Smooth muscle cell of the brain vasculature (primary cell): ENCODE measurements around the gene SPIRE2.
"Not testable (repeated sequence)": the region's sequence is repeated elsewhere in the genome, so short reads cannot be mapped to it uniquely, and the experiment has no call there.

Experiments
- DNase-seq: peaks from one replicate; pipeline ENCODE4 v3.0.0-alpha.2; 2012; ENCODE audit warnings: low read depth, low spot score

The SPIRE2 gene

GRCh38 chr16:89811321-89811720, 17.0 kb upstream of the SPIRE2 start:
- no peak for DNase-seq

GRCh38 chr16:89815639-89816348, 12.5 kb upstream of the SPIRE2 start:
- no peak for DNase-seq

DNA sequence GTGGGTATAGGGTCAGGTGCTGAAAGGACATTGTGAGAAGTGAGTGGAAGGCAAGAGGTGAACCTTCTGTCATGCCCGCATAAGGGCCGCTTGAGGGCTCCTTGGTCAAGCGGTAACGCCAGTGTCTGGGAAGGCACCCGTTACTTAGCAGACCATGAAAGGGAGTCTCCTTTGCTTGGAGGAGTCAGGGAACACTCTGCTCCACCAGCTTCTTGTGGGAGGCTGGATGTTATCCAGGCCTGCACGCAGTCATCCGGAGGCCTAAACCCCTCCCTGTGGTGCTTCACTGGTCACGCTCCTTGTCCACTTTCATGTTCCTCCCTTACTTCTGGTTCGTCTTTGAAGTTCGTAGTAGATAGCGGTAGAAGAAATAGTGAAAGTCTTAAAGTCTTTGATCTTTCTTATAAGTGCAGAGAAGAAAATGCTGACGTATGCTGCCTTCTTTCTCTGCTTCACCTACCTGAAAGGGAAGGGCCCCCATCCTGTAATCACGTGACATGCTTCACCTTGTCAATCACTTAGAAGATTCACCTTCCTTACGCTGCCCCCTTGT, 9.3 kb upstream of the SPIRE2 start:
- not testable (repeated sequence) for DNase-seq

GRCh38 chr16:89819448-89819847, 8.8 kb upstream of the SPIRE2 start:
- DNase-seq = not testable (repeated sequence)

DNA sequence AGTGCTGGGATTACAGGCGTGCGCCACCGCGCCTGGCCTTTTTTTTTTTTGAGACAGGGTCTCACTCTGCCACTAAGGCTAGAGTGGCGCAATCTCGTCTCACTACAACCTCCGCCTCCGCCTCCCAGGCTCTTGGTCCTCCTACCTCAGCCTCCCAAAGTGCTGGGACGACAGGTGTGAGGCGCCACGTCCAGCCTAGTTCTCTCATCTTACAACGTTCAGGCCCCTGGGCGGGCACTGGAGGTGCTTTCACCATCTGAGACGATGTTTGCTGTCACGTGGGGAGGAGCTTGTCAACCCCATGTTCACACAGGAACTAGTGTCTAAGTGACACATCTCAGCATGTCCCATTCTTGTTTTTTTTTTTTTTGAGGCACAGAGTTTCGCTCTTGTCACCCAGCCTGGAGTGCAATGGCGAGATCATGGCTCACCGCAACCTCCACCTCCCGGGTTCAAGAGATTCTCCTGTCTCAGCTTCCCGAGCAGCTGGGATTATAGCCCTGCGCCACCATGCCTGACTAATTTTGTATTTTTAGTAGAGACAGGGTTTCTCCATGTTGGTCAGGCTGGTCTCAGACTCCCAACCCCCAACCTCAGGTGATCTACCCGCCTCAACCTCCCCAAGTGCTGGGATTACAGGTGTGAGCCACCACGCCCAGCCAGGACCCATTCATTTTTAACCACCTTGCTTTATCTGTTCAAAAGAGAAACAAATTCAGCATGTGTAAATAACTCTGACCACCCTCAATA, 6.7 kb upstream of the SPIRE2 start:
- no peak for DNase-seq

GRCh38 chr16:89822188-89823086, 5.8 kb upstream of the SPIRE2 start:
- DNase-seq = no peak

DNA sequence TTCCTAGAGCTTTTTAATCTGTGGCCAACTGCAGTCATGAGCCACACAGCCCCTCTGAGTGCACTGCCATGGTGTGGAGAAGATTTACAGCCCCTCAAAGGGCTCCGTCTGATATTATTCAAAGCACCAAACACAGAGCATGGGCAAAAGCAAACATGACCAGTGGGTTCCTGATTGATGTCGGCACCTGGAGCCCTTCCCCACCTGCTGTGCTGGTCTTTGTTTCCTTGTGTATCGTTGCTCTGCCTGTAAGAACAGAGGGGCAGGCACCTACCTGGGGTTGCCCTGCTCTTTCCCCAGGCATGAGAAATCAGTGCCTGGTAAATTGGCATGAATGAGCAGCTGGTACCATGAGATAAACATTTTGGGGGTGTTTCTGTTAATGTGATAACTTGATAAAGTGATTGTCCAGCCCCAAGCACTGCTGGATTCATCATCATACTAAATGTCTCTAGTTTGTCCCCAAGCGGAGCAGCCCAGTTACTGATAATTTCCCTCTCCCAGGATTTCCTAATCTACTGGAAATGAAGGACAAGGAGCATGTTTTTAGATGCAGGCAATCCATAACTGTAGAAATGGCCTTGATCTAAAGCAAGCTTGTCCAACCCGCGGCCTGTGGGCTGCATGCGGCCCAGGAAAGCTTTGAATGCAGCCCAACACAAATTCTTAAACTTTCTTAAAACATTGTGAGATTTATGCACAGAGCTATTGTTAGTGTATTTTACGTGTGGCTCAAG, 5.0 kb upstream of the SPIRE2 start:
- DNase-seq = no peak

DNA sequence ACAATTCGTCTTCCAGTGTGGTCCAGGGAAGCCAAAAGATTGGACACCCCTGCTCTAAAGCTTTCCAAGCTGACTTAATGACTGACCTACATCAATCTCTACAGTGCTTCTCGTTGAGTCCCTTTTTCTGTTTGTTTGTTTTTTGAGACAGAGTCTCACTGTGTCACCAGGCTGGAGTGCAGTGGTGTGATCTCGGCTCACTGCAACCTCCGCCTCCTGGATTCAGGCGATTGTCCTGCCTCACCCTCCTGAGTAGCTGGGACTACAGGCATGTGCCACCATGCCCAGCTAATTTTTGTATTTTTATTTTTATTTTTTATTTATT, 4.5 kb upstream of the SPIRE2 start:
- DNase-seq = not testable (repeated sequence)

GRCh38 chr16:89826531-89827382, 1.5 kb upstream of the SPIRE2 start:
- no peak for DNase-seq

DNA sequence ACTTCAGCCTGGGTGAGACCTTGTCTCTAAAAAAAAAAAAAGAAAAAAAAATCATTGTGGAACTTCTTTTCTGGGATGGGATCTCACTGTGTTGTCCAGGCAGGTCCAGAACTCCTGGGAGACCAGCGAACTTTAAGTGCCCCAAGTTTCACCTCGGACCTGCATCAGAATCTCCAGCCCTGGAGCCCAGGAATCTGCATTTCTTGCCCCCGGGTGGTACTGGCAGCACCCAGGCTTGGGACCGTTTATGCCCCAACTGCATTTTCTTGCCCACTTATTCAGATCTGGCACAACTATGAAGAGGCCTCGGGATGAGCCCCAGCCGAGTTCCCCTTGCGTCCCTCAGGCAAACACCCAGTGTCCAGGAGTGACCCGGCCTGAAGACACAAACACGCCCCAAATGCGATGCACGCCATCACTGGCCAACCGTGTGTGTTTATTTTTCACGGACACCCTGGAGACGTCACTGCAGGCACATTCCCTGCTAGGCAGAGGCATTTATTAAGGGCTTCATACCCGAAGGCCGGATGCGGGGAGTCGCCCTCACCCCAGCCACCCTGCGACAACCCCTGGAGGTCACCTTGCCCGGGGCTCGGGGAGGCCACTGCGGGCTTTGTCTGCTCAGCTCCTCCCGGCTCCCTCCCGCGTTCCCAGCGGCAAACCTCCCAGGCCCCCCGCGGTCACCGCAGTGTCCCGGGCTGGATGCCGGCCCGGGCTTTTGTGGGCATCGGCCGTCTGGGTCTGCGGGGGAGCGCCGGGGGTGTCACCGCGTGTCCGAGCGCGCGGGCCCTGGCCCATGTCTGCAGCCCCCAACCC, 684 bp upstream of the SPIRE2 start:
- DNase-seq = no peak

GRCh38 chr16:89828870-89829629, 775 bp downstream of the SPIRE2 start:
- no peak for DNase-seq

- no peak for DNase-seq
Observed at GRCh38 chr16:89829630-89830437, 1.6 kb downstream of the SPIRE2 start.

- no peak for DNase-seq
Observed at GRCh38 chr16:89831810-89832328, 3.6 kb downstream of the SPIRE2 start.

- not testable (repeated sequence) for DNase-seq
Observed at GRCh38 chr16:89833664-89834363, 5.5 kb downstream of the SPIRE2 start.

GRCh38 chr16:89834813-89835363, 6.6 kb downstream of the SPIRE2 start:
- DNase-seq = not testable (repeated sequence)

GRCh38 chr16:89836484-89836883, 8.2 kb downstream of the SPIRE2 start:
- not testable (repeated sequence) for DNase-seq
